Esophagus squamous epithelium (tissue), 5 donors: ENCODE results near the gene HEBP1. TPM values are rescaled to one million over a fixed set of nuclear protein-coding genes. Genes with fewer than 3 reads are reported as not detected.

Experiments
- DNase-seq: peaks from one replicate; lab custom pipeline; 2025; lab: John Stamatoyannopoulos, UW
- H3K27ac ChIP-seq, 4 donors: fragments of 200-600 bp; sonication (generic); one replicate each; pipeline ENCODE4 v1.5.1; 2016 to 2019; ENCODE audit warnings: mild to moderate bottlenecking in 1 of 4
- H3K27me3 ChIP-seq, 4 donors: fragments of 200-600 bp; sonication (generic); 1 replicate in 3 of 4; 2 replicates in 1 of 4; pipeline versions ENCODE4 v1.5.1 to v1.6.0; 2017 to 2021; ENCODE audit warnings: antibody characterized with exemption in 1 of 4
- H3K36me3 ChIP-seq, 3 donors: fragments of 200-600 bp; sonication (generic); one replicate each; pipeline ENCODE4 v1.5.1; 2016 to 2019
- H3K4me1 ChIP-seq, 3 donors: fragments of 200-600 bp; sonication (generic); one replicate each; pipeline ENCODE4 v1.5.1; 2017 to 2019
- H3K4me3 ChIP-seq, 4 donors: fragments of 200-600 bp; sonication (generic); 1 replicate in 3 of 4; 2 replicates in 1 of 4; pipeline ENCODE4 v1.5.1; 2016 to 2019; ENCODE audit warnings: mild to moderate bottlenecking in 2 of 4, moderate library complexity in 1 of 4
- H3K9me3 ChIP-seq, 3 donors: fragments of 200-600 bp; sonication (generic); one replicate each; pipeline ENCODE4 v1.5.1; 2016 to 2019
- POLR2A ChIP-seq, 4 donors: fragments of 450-650 bp; IDR thresholded peaks; one replicate each; pipeline ENCODE4 v1.6.1; 2017; ENCODE audit warnings: antibody characterized with exemption in 4 of 4, mild to moderate bottlenecking in 4 of 4, moderate library complexity in 3 of 4
- whole genome bisulfite sequencing, 2 donors: methylation state at CpG; one replicate each; pipeline ENCODE4 v1.1.5; 2018; 5-methylcytosine and 5-hydroxymethylcytosine counted together
- intact Hi-C: fragments of 100-400 bp; cut with DNase I; formaldehyde crosslinking; loops from one replicate; pipeline ENCODE4 v1.15.0; 2022
- total RNA-seq, 4 donors: library from RNA; depleted of rRNA; stranded (reverse); fragments of >200 nt; gene quantifications; one replicate each; pipeline ENCODE4 v1.1.0, GENCODE V29; 2016
- TF ChIP-seq, protein P1 (sequence below), 6 experiments: fragments of 450-650 bp in 4 of 6; fragments of 200-600 bp in 2 of 6; sonication (generic) in 2 of 6; IDR thresholded peaks; one replicate each; pipeline ENCODE4 v1.5.1; 2016 to 2019; ENCODE audit warnings: antibody characterized with exemption in 6 of 6, mild to moderate bottlenecking in 4 of 6, moderate library complexity in 4 of 6
- donor health status: DM: yes; HTN: yes; CAD: no.

The HEBP1 gene
- total RNA-seq, 4 donors from 2014 or later: 17.0 to 50.9 (median 23.9) TPM

DNA sequence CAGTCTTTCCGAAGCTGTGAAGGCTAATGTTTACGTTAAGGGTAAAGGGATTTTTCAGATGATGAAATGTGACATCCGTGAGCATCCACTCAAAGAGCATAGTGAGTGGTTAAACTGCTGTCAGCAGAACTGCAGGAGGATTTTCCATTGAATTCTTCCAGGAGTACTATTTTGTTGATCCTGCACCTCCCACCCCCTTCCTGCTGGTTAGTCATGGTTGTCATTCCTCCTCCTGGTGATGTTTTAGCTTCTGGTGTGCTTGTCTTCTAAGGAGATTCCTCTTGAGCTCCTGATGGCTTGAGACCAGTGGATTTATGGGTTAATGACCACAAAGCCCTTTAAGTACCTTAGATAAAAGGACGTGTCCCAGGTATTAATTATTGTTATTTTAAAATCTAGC, 45.7 kb downstream of the HEBP1 start:
- Histone ChIP-seq H3K9me3 (no peaks in the 10 kb centered on the region), H3K27me3 (no peaks in the 10 kb centered on the region), H3K4me1 (no peaks in the 10 kb centered on the region), H3K27ac (no peak overlapping the region), H3K4me3 (no peak overlapping the region), H3K36me3 (peaks cover 0 to 8% (median 0%) of the 10 kb centered on the region in 3 donors)
- 78 to 83% methylated on average over 4 of the region's 4 CpGs for WGBS, 2 donors
- TF ChIP-seq POLR2A (IDR thresholded peaks at IDR 0.05): no peak
- TF ChIP-seq, protein P1, sequence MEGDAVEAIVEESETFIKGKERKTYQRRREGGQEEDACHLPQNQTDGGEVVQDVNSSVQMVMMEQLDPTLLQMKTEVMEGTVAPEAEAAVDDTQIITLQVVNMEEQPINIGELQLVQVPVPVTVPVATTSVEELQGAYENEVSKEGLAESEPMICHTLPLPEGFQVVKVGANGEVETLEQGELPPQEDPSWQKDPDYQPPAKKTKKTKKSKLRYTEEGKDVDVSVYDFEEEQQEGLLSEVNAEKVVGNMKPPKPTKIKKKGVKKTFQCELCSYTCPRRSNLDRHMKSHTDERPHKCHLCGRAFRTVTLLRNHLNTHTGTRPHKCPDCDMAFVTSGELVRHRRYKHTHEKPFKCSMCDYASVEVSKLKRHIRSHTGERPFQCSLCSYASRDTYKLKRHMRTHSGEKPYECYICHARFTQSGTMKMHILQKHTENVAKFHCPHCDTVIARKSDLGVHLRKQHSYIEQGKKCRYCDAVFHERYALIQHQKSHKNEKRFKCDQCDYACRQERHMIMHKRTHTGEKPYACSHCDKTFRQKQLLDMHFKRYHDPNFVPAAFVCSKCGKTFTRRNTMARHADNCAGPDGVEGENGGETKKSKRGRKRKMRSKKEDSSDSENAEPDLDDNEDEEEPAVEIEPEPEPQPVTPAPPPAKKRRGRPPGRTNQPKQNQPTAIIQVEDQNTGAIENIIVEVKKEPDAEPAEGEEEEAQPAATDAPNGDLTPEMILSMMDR (IDR thresholded peaks at IDR 0.05): no peak
- intact Hi-C loops: no loop called here
- no peak for DNase-seq

DNA sequence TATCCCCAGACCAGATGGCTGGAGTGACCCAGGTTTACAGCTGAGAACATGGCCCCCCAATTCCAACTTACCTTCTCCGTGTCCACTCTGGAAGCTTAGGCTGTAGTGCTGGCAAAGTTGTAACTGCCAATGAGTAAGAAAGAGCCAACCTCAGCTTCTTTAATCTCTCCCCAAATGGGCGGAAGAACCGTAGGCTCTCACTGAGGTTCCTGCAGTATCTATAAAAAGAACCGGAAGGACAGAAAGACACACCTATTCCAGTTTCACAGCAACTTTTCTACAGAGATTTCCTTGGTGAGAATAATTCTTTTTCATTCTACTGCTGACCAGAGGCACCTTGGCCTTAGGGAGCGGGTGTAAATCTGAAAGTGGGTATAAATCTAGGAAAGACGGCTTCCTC, 48.0 kb downstream of the HEBP1 start, which contains the start of gene GPRC5D:
GPRC5D (minus strand) TSS at position 135 of the 400 bp plus-strand sequence. CDS start 1,786 bp downstream, outside the sequence.
- 74 to 86% methylated on average over 6 of the region's 6 CpGs for WGBS, 2 donors
- no peak for TF ChIP-seq POLR2A (IDR thresholded peaks at IDR 0.05)
- TF ChIP-seq, protein P1 (IDR thresholded peaks at IDR 0.05): no peak
- peak within 1 kb of the TSS in 3 of 4 donors; percentile 12 to 55 (median 24) for H3K27ac ChIP-seq
- peaks cover 0 to 11% (median 0%) of the 10 kb centered on the region in 3 donors for H3K36me3 ChIP-seq
- no peaks in the 10 kb centered on the region for H3K27me3 ChIP-seq
- H3K9me3 ChIP-seq: no peaks in the 10 kb centered on the region
- intact Hi-C loops: no loop called here
- no peak within 1 kb of the TSS for H3K4me3 ChIP-seq
- no peaks in the 10 kb centered on the region for H3K4me1 ChIP-seq
- DNase-seq: no peak

GRCh38 chr12:12951504-12951903, 48.6 kb downstream of the HEBP1 start:
- peaks cover 0 to 11% (median 0%) of the 10 kb centered on the region in 3 donors for H3K36me3 ChIP-seq
- no peak for DNase-seq
- TF ChIP-seq, protein P1 (IDR thresholded peaks at IDR 0.05): no peak
- no peak for TF ChIP-seq POLR2A (IDR thresholded peaks at IDR 0.05)
- no peaks in the 10 kb centered on the region for H3K9me3 ChIP-seq
- no peak overlapping the region for H3K27ac ChIP-seq
- H3K4me1 ChIP-seq: no peaks in the 10 kb centered on the region
- 92 to 94% methylated on average over 1 of the region's 1 CpG for WGBS, 2 donors
- intact Hi-C loops: no loop called here
- H3K27me3 ChIP-seq: no peaks in the 10 kb centered on the region
- H3K4me3 ChIP-seq: no peak overlapping the region

DNA sequence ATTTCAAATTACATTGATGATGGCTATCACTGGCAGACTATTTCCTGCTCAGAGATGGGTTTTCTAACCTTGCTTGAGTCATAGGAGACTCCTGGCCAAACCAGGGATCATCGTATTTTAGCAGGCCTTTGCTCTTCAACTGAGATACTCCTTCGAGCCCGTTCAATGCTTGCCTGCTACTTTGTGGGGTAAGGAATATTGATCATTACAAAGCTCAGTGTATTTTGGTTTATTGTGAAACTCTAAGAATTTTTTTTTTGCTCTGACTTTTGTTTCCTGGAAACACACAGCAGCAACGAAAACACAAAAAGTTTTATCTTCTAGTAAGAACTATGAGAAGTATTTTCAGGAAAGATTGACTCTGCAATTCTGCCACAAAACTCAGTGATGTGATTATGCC, 52.2 kb downstream of the HEBP1 start:
- no peak for DNase-seq
- Histone ChIP-seq H3K4me3 (no peak overlapping the region), H3K4me1 (no peaks in the 10 kb centered on the region), H3K27ac (no peak overlapping the region), H3K27me3 (no peaks in the 10 kb centered on the region), H3K36me3 (peaks cover 0 to 11% (median 0%) of the 10 kb centered on the region in 3 donors), H3K9me3 (no peaks in the 10 kb centered on the region)
- TF ChIP-seq, protein P1 (IDR thresholded peaks at IDR 0.05): no peak
- TF ChIP-seq POLR2A (IDR thresholded peaks at IDR 0.05): no peak
- intact Hi-C loops: no loop called here
- WGBS, 2 donors: 74 to 85% methylated on average over 4 of the region's 4 CpGs

DNA sequence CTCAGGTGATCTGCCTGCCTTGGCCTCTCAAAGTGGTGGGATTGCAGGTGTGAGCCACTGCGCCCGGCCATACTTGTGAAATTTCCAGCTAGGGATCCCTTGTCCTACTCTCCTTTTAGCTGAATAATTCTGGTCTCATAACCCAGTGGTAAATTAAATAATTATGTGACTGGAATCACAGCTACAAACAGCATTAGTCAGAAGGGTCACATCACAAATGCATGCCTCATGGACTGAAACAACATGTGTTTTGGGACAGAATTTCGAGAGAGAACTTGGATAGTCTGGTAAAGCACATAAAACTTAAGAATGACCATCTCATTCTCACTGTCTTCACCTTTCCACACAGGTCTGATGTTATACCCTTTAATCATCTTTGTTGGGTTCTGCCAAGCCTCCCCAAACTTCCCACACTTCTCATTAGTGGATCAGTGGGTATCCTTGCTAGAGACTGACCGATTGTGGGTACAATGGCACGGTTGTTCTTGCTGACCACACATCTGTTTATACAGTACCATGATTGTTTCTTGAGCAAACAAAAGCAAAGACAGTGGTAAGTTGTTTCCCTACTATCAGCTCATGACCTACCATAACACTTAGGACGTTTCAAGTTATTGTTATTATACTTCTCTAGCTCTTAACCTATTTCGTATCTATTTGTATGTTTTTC, 53.2 kb downstream of the HEBP1 start:
- H3K36me3 ChIP-seq: peaks cover 0 to 11% (median 0%) of the 10 kb centered on the region in 3 donors
- intact Hi-C loops: no loop called here
- no peak overlapping the region for H3K4me3 ChIP-seq
- 81 to 84% methylated on average over 5 to 7 of the region's 7 CpGs for WGBS, 2 donors
- no peak overlapping the region for H3K27ac ChIP-seq
- no peak for TF ChIP-seq POLR2A (IDR thresholded peaks at IDR 0.05)
- TF ChIP-seq, protein P1 (IDR thresholded peaks at IDR 0.05): no peak
- no peaks in the 10 kb centered on the region for H3K4me1 ChIP-seq
- no peaks in the 10 kb centered on the region for H3K9me3 ChIP-seq
- DNase-seq: no peak
- no peaks in the 10 kb centered on the region for H3K27me3 ChIP-seq
